SK-N-MC (cell line): ENCODE results near the gene TMEM259.

Source experiments
- EZH2 ChIP-seq: fragments of 200-600 bp; sonication (generic); IDR thresholded peaks from one replicate; pipeline ENCODE4 v1.6.1; 2017; ENCODE audit warnings: antibody characterized with exemption
- POLR2AphosphoS5 ChIP-seq: IDR thresholded peaks from 2 replicates; pipeline ENCODE4 v1.6.1; 2012; ENCODE audit warnings: mild to moderate bottlenecking, low read depth, low read length, borderline replicate concordance

GRCh38 chr19:1057176-1057855 lies 36.4 kb upstream of the TMEM259 start:
- TF ChIP-seq POLR2AphosphoS5 (no peak), EZH2 (no peak)
